Vagina (tissue), 2 donors: Measurements from ENCODE around the gene ANK2.

Experiments
- CTCF ChIP-seq, 3 experiments: fragments of 450-650 bp in 2 of 3; fragments of 200-600 bp in 1 of 3; sonication (generic) in 1 of 3; IDR thresholded peaks; one replicate each; pipeline ENCODE4 v1.5.1; 2017 to 2019; ENCODE audit warnings: antibody characterized with exemption in 3 of 3, mild to moderate bottlenecking in 2 of 3, moderate library complexity in 2 of 3
- POLR2A ChIP-seq, 2 donors: fragments of 450-650 bp; IDR thresholded peaks; one replicate each; pipeline ENCODE4 v1.6.1; 2017; ENCODE audit warnings: antibody characterized with exemption in 2 of 2, mild to moderate bottlenecking in 2 of 2, moderate library complexity in 2 of 2
- POLR2AphosphoS5 ChIP-seq, 2 donors: sonication (generic); formaldehyde crosslinking; IDR thresholded peaks; one replicate each; pipeline ENCODE4 v1.9.0; 2017; ENCODE audit warnings: antibody characterized with exemption in 2 of 2, mild to moderate bottlenecking in 2 of 2, low read depth in 1 of 2; ENCODE audit not compliant: insufficient read depth in 1 of 2

GRCh38 chr4:113114884-113115283, 65.4 kb downstream of the ANK2 start:
- TF ChIP-seq CTCF (IDR thresholded peaks at IDR 0.05) (no peak), POLR2A (IDR thresholded peaks at IDR 0.05) (no peak), POLR2AphosphoS5 (IDR thresholded peaks at IDR 0.05; ENCODE audit: insufficient read depth in 1 of 2, low read depth in 1 of 2) (no peak)
